ENCODE results near the gene SDE2.
"Not testable (repeated sequence)": the region's sequence is repeated elsewhere in the genome, so short reads cannot be mapped to it uniquely, and the experiment has no call there.

Gene SDE2

GRCh38 chr1:225980005-225980836, 18.9 kb downstream of the SDE2 start:
- in situ Hi-C loops (cut with HindIII; ENCODE audit: low sequenced_read_pairs): loop anchor here (10.0 to 25.0 kb wide), 2 partner anchors 425 to 493 kb away; no protein-coding TSS in a partner anchor

- in situ Hi-C loops (cut with HindIII; ENCODE audit: low sequenced_read_pairs): loop anchor here (25.0 kb wide), 1 partner anchor 492 kb away; no protein-coding TSS in a partner anchor
Measured at GRCh38 chr1:225979421-225979820, 19.7 kb downstream of the SDE2 start.

GRCh38 chr1:225977937-225978748, 21.0 kb downstream of the SDE2 start:
- in situ Hi-C loops (cut with HindIII; ENCODE audit: low sequenced_read_pairs): loop anchor here (25.0 kb wide), 1 partner anchor 491 kb away; no protein-coding TSS in a partner anchor

GRCh38 chr1:225975146-225975545, 24.0 kb downstream of the SDE2 start:
- in situ Hi-C loops (cut with HindIII; ENCODE audit: low sequenced_read_pairs): loop anchor here (25.0 kb wide), 1 partner anchor 488 kb away; no protein-coding TSS in a partner anchor

- in situ Hi-C loops (cut with HindIII; ENCODE audit: low sequenced_read_pairs): no loop called here
Measured at GRCh38 chr1:225974454-225974853, 24.7 kb downstream of the SDE2 start.

- in situ Hi-C loops (cut with HindIII; ENCODE audit: low sequenced_read_pairs): no loop called here
Measured at GRCh38 chr1:225973158-225973557, 26.0 kb downstream of the SDE2 start.

GRCh38 chr1:225972344-225973152, 26.6 kb downstream of the SDE2 start:
- in situ Hi-C loops (cut with HindIII; ENCODE audit: low sequenced_read_pairs): no loop called here

GRCh38 chr1:225970592-225971157, 28.5 kb downstream of the SDE2 start:
- in situ Hi-C loops (cut with HindIII; ENCODE audit: low sequenced_read_pairs): not testable (repeated sequence)

- in situ Hi-C loops (cut with HindIII; ENCODE audit: low sequenced_read_pairs): not testable (repeated sequence)
Measured at GRCh38 chr1:225969751-225970150, 29.4 kb downstream of the SDE2 start.

- in situ Hi-C loops (cut with HindIII; ENCODE audit: low sequenced_read_pairs): no loop called here
Measured at GRCh38 chr1:225965231-225965630, 33.9 kb downstream of the SDE2 start.

- in situ Hi-C loops (cut with HindIII; ENCODE audit: low sequenced_read_pairs): no loop called here
Measured at GRCh38 chr1:225963735-225964530, 35.2 kb downstream of the SDE2 start.

GRCh38 chr1:225962440-225962975, 36.6 kb downstream of the SDE2 start:
- in situ Hi-C loops (cut with HindIII; ENCODE audit: low sequenced_read_pairs): no loop called here

GRCh38 chr1:225961659-225962439, 37.3 kb downstream of the SDE2 start:
- in situ Hi-C loops (cut with HindIII; ENCODE audit: low sequenced_read_pairs): no loop called here

- in situ Hi-C loops (cut with HindIII; ENCODE audit: low sequenced_read_pairs): no loop called here
Measured at GRCh38 chr1:225958041-225958440, 41.1 kb downstream of the SDE2 start.

- in situ Hi-C loops (cut with HindIII; ENCODE audit: low sequenced_read_pairs): no loop called here
Measured at GRCh38 chr1:225954753-225955152, 44.4 kb downstream of the SDE2 start.

GRCh38 chr1:225953315-225953714, 45.8 kb downstream of the SDE2 start:
- in situ Hi-C loops (cut with HindIII; ENCODE audit: low sequenced_read_pairs): no loop called here

GRCh38 chr1:225950905-225951497, 48.1 kb downstream of the SDE2 start:
- in situ Hi-C loops (cut with HindIII; ENCODE audit: low sequenced_read_pairs): no loop called here

GRCh38 chr1:225949041-225949440, 50.1 kb downstream of the SDE2 start:
- in situ Hi-C loops (cut with HindIII; ENCODE audit: low sequenced_read_pairs): no loop called here
